GM20431 (cell line): ENCODE data around the gene SAV1.
"Not testable (repeated sequence)": the region's sequence is repeated elsewhere in the genome, so short reads cannot be mapped to it uniquely, and the experiment has no call there.

Experiments used
- in situ Hi-C: fragments of 300-500 bp; cut with MseI, MboI; formaldehyde crosslinking; loops from one replicate; pipeline ENCODE4 v1.15.0; 2020; ENCODE audit warnings: low sequenced_read_pairs; ENCODE audit not compliant: unreplicated experiment

The SAV1 gene

DNA sequence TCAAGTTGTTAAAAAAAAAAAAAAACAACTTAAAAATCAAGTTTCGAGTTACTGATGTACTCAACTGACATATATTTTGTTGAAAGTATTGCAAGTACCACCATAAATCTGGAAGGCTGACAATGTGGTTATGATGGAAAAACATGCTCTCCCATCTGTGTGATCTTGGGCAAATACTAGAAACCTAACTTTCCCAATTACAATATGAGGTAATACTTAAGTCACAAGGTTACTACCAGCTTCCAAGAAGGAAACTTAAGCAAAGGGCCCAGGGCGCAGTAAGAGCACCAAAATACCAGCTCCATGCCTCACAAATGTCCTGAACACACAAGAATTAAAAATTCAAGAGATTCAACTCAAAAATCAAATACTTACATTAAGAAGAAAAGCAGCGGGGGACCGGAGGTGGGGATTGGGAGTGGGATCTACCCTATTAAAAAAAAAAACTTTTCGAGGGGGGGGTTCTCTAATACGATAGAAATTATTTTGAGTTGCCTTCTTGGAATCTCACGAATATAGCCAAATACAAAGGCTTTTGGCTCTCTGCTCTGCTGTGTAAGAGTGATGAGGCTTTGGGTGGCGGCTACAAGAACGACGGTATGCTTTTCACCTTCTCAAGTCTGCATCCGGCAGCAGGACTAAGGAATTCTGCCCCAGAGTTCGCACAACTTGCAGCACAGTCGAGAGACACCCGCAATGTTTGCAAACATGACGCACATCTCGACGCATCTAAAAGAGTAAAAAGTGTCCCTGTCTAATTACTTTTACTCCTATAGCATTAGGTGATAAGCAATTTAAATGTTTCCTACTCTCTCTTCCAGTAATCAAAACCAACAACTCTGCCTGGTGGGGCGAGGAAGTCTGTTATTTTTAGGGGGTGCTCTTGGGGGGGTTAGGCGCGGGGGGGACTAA lies 1.1 kb downstream of the SAV1 start:
- in situ Hi-C loops = no loop called here

- in situ Hi-C loops = not testable (repeated sequence)
Observed at GRCh38 chr14:50665300-50665699, 2.8 kb downstream of the SAV1 start.

DNA sequence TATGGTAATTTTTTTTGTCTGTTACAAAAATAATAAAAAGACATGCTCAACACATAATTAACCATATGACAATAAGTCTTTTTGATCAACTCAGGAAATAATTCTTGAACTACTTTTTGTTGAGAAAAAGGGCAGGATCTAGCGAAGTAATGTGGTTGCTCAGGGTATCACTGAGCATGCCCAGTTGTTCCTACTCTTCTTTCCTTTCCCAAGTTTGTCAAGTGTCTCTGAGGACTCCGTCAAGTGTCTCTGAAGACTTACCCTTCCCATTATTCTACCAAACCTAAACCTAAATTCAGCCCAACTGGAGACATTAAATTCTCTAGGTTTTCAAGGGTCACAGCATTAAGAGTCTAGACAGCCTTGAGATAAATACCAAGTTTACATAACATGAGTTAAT lies 3.5 kb downstream of the SAV1 start:
- in situ Hi-C loops = not testable (repeated sequence)

- in situ Hi-C loops = no loop called here
Observed at GRCh38 chr14:50659327-50659974, 8.7 kb downstream of the SAV1 start.

GRCh38 chr14:50658203-50658602 lies 9.9 kb downstream of the SAV1 start:
- in situ Hi-C loops = no loop called here

DNA sequence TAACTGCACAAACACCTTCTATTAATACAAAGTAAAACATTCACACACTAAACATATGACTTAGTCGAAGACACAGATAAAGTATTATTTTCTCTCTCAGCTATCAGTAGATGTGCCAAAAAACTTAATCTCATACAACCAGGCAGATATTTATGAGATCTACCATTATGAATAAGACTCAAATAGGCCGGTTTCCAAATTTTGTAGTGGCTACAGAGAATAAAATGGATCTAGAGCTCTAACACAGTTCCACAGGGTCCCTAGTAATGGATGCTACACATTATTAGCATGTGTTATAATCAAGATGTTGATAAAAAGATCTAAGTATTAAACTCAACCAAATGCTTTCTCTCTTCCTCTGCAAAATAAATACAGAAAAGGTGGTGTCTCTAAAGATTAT lies 10.4 kb downstream of the SAV1 start:
- in situ Hi-C loops = no loop called here

GRCh38 chr14:50656776-50657175 lies 11.3 kb downstream of the SAV1 start:
- in situ Hi-C loops = no loop called here

DNA sequence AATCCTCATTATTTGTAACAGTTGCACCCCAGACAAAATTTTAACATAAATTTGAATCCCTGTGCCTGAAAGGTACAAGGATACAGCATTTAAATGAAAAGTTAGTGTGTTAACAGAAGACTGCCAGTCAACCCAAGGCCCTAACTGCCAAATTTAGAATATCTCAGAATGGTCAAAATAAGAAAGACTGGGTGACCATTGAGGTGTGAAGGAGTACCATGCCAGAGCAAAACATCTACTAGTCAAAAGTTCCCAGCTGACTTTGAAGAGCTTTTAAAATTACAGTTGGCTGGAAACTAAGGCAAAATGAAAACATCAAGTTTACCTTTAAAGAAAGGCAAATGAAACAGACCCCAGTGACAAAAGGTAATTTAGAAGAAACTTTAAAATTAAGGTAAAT lies 18.4 kb downstream of the SAV1 start:
- in situ Hi-C loops = no loop called here

- in situ Hi-C loops = no loop called here
Observed at GRCh38 chr14:50647753-50648152, 20.4 kb downstream of the SAV1 start.

GRCh38 chr14:50647282-50647681 lies 20.8 kb downstream of the SAV1 start:
- in situ Hi-C loops = no loop called here

DNA sequence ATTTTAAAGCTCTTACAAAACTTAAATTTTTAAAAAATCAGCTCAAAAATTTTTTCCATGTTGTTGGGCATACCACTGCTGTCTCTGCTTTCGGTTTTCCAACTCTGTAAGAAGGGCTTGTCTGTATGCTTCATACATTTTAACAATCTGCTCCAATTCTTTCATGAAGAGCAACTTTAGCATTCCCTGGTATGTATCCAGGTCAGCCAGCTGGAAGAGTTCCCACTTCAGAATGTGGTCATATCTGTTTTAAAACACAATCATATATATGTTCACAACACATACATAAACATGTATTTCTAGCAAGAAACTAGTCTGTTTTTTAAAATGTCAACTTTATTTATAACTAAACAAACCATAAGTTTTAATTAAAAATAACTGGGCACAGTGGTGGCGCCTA lies 33.0 kb downstream of the SAV1 start:
- in situ Hi-C loops = no loop called here

DNA sequence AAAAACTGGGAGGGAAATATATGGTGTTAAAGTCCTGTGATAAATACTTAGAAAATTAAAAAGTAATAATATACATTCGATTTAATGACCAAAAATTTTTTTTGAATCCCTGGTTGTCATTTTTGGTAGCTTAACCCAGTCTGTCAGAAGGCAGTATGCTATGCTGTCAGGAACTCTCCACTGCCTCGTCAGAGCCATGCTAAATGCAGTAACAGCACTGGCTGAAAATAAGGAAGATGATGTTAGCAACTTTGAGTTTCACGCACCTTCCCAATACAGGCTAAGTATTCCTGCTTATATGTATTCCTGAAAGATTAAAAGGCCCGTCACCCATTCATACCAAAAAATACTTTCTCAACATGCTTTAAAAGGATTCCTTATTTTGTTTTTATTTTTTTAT lies 34.2 kb downstream of the SAV1 start:
- in situ Hi-C loops = no loop called here

DNA sequence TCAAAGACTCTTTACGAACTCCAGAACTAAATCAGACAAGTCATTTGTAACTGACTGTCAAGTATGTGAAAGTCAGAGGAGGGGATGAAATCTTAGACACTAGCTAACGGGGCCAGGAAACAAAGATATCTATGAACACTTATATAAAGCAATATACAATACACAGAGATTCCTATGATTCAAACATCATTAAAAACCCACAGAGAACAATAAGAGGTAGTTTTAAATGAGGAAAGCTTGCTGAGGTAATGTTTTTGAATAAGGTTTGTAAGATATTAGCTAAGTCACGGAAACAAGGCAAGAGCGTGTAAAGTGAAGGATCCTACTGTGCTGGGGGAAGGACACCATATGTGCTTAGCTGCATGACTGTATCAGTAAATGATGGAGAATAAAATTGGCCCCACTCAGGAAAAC lies 36.7 kb downstream of the SAV1 start:
- in situ Hi-C loops = no loop called here

DNA sequence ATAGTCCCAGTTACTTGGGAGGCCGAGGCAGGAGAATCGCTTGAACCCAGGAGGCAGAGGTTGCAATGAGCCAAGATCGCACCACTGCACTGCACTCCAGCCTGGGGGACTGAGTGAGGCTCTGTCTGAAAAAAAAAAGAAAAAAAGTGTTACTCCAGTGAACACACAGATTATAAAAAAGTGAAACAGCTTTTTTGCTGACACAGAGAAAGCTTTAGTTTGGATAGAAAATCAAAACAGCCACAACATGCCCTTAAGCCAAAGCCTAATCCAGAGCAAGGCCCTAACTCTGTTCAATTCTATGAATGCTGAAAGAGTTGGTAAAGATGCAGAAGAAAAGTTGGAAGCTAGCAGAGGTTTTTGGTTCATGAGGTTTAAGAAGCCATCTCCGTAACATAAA lies 43.2 kb downstream of the SAV1 start:
- in situ Hi-C loops = loop anchor here (25.0 kb wide), 1 partner anchor 237 kb away; the partner anchor contains the start of gene ABHD12B

GRCh38 chr14:50624447-50624846 lies 43.7 kb downstream of the SAV1 start:
- in situ Hi-C loops = loop anchor here (25.0 kb wide), 1 partner anchor 238 kb away; the partner anchor contains the start of gene ABHD12B

DNA sequence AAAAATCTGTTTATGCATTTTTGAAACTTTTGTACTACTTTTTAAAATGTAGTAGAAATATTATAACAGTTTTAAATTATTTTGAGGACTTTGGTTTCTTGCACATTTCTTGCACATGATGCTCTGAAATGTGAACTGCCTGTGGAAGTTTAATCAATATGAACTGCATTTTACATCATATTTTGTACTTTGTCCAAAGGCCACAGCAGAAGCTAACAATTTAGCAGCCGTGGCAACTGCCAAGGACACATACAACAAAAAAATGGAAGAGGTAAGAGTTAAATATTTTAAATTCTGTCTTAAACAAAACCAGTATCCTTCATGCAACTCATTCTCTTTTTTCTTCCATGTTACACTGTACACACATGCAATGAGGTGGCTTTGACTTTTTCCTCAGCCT lies 45.1 kb downstream of the SAV1 start:
- in situ Hi-C loops = loop anchor here (25.0 kb wide), 1 partner anchor 239 kb away; the partner anchor contains the start of gene ABHD12B

DNA sequence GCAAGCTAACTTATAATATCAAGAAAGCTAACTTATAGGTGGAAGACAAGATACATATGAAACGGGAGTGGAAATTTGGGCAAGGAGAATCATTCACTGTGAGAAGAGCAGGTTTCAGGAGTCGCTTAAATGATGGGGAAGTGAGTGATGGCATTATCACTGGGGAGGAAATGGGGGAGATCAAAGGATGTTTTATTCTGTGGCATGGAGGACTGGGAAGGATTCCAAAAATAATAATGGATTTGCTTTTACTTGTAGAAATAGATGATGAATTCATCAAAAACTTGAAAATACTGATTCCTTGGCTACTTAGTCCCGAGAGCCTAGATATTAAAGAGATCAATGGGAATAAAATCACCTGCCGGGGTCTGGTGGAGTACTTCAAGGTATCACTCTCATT lies 47.8 kb downstream of the SAV1 start:
- in situ Hi-C loops = loop anchor here (25.0 kb wide), 1 partner anchor 242 kb away; the partner anchor contains the start of gene ABHD12B

- in situ Hi-C loops = loop anchor here (10.0 to 25.0 kb wide), 2 partner anchors 85 to 243 kb away; partner anchors contain the start of gene ABHD12B
Observed at GRCh38 chr14:50619569-50620141, 48.5 kb downstream of the SAV1 start.

DNA sequence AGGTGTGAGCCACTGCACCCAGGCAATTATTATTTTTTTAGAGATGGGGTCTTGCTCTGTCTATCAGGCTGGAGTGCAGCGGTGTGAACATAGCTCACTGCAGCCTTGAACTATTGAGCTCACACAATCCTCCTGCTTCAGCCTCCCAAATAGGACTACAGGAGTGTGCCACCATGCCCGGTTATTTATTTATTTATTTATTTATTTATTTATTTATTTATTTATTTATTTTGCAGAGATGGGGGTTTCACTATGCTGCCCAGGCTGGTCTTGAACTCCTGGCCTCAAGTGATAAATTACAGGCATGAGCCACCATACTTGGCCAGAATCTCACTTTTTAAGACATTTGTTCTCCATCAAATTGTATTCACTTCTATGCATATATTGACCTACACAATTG lies 51.8 kb downstream of the SAV1 start:
- in situ Hi-C loops = loop anchor here (10.0 to 25.0 kb wide), 2 partner anchors 89 to 246 kb away; partner anchors contain the start of gene ABHD12B

- in situ Hi-C loops = loop anchor here (10.0 to 25.0 kb wide), 2 partner anchors 89 to 247 kb away; partner anchors contain the start of gene ABHD12B
Observed at GRCh38 chr14:50615552-50615951, 52.6 kb downstream of the SAV1 start.
